Prostate gland (tissue), 2 donors: Measurements from ENCODE around the gene ARRDC3.

ENCODE experiments used
- POLR2A ChIP-seq: fragments of 450-650 bp; IDR thresholded peaks from one replicate; pipeline ENCODE4 v1.6.1; 2016; ENCODE audit warnings: antibody characterized with exemption, mild to moderate bottlenecking
- POLR2AphosphoS5 ChIP-seq: sonication (generic); formaldehyde crosslinking; IDR thresholded peaks from one replicate; pipeline ENCODE4 v1.6.1; 2017; ENCODE audit warnings: antibody characterized with exemption
- TF ChIP-seq, protein P1 (sequence below), 4 experiments: fragments of 200-600 bp in 2 of 4; fragments of 450-650 bp in 2 of 4; sonication (generic) in 2 of 4; IDR thresholded peaks; 1 replicate in 3 of 4; 2 replicates in 1 of 4; pipeline ENCODE4 v1.5.1; 2016 to 2019; ENCODE audit warnings: antibody characterized with exemption in 4 of 4, mild to moderate bottlenecking in 2 of 4, moderate library complexity in 2 of 4

DNA sequence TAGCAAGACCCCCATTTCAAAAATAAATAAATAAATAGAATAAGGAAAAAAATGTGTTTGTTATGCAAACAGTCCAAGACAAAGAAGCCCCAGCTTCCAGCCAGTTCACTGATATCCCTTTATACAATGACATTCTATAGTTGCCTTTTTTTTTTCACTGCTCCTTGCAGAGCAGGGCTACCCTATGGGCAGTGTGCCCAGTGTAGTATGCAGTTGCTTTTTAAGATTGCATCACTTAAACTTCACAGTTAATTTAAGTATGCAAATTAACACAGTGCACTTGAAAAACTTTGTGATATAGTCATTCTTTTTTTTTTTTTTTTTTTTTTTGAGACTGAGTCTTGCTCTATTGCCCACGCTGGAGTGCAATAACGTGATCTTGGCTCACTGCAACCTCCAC, 40.8 kb upstream of the ARRDC3 start:
- no peak for TF ChIP-seq POLR2A
- TF ChIP-seq, protein P1, sequence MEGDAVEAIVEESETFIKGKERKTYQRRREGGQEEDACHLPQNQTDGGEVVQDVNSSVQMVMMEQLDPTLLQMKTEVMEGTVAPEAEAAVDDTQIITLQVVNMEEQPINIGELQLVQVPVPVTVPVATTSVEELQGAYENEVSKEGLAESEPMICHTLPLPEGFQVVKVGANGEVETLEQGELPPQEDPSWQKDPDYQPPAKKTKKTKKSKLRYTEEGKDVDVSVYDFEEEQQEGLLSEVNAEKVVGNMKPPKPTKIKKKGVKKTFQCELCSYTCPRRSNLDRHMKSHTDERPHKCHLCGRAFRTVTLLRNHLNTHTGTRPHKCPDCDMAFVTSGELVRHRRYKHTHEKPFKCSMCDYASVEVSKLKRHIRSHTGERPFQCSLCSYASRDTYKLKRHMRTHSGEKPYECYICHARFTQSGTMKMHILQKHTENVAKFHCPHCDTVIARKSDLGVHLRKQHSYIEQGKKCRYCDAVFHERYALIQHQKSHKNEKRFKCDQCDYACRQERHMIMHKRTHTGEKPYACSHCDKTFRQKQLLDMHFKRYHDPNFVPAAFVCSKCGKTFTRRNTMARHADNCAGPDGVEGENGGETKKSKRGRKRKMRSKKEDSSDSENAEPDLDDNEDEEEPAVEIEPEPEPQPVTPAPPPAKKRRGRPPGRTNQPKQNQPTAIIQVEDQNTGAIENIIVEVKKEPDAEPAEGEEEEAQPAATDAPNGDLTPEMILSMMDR (IDR thresholded peaks at IDR 0.05), result no peak
- TF ChIP-seq POLR2AphosphoS5, result no peak
